ENCODE measurements around the gene TMEM191C. TPM values are rescaled to one million over a fixed set of nuclear protein-coding genes. Genes with fewer than 3 reads are reported as not detected.

The TMEM191C gene
- total RNA-seq, 1 donor from 2014 or later = 0.31 TPM

Other genes with a start within 250 kb of the TMEM191C start
- gene RIMBP3B, start 83.6 kb upstream of the TMEM191C start, total RNA-seq = not detected
- gene HIC2, start 50.0 kb upstream of the TMEM191C start, total RNA-seq = 4.0 TPM
- 0.29 TPM for gene RIMBP3C, start 84.1 kb downstream of the TMEM191C start, total RNA-seq
- gene UBE2L3, start 100.3 kb downstream of the TMEM191C start, total RNA-seq = 42.7 TPM
- 27.2 TPM for gene YDJC, start 162.6 kb downstream of the TMEM191C start, total RNA-seq
- 0.57 TPM for gene CCDC116, start 165.4 kb downstream of the TMEM191C start, total RNA-seq
- gene SDF2L1, start 174.9 kb downstream of the TMEM191C start, total RNA-seq = 28.1 TPM
- 62.9 TPM for gene PPIL2, start 198.6 kb downstream of the TMEM191C start, total RNA-seq